Embryonic facial prominence (tissue), 1 donor: ENCODE measurements around the gene NHLRC4.

Experiments used
- DNase-seq: peaks from one replicate; pipeline ENCODE4 v3.0.0-alpha.2; 2016; ENCODE audit errors: extremely low spot score

Gene NHLRC4

DNA sequence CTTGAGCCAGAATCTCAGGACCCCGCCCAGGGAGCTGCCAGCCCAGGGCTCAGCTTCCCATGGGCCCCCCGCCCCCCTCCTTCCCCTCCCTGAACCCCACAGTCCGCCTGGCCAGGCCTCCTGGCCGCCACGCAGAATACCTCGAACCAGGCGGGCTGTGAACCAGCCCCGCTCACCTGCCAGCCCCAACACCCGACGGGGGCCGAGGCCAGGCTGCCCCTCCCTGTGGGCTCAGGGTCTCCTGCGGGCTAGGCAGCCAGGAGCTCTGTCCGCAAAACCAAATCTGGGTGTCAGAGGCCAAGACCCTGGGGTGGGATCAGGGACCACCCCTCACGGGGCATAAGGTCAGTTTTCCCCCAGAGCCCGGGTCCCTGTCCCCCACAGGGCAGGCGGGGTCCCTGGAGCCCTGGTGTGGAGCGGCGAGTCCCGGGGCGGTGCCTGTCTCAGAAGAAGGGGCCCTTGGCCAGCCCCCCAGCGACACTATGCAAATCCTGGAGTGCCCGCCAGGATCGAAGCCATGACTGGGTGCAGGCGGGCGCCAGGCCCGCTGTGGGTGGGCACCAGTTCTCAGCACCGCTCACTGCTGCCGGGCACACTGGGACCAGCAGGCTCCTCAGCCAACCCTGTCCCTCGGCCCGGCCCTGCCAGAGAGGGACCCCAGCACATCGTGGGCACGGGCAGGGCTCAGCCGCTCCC lies 13.1 kb upstream of the NHLRC4 start:
- no peak for DNase-seq

DNA sequence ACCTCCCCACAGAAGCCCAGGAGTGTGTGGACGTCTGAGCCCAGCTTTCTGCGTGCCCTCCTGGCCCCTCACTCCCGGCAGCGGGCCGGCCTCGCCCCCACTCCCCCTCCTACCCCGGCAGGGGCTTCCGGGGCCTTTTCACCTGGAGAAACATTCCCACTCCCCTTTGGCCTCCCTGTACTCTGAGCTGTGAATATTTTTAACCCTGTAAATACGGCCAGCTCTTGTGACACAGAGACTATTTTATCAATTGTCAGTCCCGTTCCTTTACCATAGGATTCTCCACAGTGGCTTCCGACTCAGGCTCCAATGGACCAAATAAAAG lies 12.5 kb upstream of the NHLRC4 start:
- no peak for DNase-seq

DNA sequence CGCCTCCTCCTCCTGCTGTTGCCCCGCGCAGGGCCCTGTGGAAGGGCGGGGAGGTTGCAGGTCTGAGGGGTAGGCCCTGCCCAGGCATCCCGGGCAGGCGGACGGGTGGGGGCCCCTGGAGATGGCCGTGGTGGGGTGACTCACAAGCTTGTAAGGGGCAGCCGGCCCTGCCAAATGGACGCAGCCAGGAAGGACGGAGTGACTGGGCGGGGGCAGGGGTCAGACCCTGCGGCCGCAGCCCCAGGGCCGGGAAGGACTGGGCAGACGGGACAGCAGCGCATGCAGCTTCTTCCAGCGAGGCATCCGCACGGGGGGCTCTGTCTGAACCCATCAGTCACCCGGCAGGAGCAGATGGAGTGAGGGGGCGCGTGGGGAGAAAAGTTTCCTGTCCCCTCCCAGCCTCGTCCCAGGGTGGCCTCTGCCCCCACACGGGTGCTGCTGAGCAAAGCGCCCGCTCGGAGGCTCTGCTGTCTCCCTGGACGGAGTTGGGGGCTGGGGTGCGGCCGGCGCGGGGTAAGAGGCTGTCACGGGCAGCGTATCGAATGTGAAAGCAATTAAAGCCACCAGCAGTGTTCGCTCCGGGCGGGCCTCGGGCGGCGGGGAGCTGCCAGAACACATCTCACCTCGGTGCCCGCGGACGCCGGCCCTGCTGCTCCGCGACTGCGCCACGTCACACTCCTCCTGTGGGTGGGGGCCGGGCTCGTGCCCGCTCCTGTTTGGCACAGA lies 12.0 kb upstream of the NHLRC4 start:
- no peak for DNase-seq

DNA sequence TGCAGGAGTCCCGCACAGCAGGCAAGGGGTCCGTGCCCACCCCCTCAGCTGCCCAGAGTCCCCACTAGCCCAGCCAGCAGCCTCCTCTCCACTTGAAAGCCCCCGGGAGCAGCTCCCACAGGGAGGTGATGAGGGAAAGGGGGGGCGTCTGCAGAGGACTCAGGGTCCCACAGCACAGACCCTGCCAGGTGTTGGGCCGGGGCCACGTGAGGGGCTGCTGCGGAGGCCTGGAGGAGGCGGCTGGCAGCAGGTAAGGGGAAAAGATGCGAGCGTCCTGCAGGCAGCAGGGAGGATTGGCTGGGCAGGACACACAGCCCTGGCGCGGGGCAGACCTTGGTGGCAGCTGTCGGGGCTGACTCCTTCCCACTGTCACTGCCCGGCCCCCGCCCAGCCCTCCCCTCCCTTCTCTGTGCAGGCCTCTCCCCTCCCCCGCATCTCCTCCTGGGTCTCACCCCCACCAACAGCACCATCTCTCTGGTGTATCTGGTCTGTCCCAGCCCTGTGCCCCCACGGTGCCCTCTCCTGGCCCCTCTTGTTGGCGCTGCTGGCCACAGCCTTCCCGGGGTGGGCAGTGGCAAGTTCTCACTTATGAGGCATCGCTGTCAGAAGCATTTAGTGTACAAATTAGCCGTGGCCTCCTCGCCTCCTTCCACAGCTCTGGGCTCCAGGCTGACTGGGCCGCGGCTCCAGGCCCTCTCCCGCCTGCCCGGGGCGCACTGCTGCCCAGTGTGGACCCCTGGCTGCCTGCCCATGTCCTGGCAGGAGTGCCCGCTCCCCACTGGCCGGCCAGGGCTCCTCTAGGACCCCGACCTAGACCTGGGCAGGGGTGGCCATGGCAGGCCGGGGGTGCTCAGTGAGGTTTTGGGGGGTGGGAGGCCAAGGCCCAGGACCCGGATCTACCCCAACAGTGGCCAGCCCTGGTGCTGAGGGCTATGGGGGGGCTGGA lies 11.0 kb upstream of the NHLRC4 start:
- no peak for DNase-seq

DNA sequence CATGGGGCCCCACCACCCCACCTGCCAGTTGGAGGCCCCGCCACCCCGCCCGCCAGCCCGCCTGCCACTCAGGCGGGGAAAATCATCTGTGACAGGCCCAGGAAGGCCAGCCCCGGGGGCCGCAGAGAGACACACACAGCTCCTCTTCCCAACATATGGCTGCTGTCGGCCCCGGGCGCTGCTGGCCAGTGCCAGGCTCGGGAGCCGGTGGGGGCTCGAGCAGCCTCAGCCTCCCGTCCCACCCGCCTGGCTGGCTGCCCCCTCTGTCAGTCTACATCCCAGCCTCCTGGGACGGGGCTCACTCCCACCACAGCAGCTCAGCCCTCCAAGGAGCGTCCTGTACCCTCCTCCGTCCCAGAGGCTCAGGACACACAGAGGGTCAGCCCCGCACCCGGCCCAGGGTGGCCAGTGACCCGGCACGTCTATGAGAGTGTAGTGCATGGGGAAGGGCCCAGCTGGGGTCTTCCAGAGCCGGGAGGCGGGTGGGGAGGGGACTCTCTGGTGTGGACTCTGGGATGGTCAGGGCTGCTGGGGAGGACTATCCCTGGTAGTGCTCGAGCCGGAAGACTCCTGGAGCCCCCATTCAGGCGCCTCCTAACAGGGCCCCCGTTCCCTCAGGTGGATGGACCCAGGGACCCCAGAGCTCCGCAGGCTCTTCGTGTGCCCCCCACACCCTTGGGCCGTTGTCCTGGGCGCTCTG lies 10.2 kb upstream of the NHLRC4 start:
- DNase-seq: no peak

DNA sequence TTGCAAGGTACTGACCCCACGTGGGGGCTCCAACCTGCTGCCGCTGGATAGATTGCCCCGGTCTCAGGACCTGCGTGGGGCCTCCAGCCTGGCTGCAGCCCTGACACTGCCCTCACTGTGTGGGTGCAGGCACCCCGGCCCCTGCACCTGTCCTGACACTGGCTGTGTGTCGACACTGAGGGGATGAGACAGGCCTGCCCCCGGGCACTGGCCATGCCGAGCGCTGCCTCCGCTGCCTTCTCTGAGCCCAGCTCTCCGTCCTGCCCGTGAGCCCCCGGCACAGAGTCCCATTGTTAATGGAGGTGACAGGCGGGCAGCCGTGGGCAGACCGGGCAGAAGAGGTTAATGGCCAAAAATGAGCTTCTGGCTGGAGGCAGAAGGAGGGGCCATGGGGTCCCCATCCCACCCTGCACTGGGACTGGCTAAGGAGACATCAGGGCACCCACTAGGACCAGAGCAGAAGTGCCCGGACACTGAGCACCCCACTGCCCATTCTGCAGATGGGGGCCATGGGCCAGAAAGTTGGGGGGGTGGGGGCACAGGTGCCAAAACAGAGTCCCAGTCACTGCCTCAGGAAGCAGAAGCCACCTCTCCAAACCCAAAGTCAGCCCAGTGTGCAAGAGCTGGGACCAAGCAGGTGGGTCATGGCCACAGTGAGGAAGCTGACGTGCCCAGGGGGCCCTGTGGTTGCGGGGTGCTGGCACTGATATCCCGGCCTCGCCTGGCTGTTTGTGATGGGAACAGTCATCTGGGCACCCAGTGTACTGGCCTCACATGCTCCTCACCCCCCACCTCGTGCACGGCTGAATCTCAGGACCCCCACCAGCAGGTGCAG lies 9.1 kb upstream of the NHLRC4 start:
- DNase-seq: no peak

DNA sequence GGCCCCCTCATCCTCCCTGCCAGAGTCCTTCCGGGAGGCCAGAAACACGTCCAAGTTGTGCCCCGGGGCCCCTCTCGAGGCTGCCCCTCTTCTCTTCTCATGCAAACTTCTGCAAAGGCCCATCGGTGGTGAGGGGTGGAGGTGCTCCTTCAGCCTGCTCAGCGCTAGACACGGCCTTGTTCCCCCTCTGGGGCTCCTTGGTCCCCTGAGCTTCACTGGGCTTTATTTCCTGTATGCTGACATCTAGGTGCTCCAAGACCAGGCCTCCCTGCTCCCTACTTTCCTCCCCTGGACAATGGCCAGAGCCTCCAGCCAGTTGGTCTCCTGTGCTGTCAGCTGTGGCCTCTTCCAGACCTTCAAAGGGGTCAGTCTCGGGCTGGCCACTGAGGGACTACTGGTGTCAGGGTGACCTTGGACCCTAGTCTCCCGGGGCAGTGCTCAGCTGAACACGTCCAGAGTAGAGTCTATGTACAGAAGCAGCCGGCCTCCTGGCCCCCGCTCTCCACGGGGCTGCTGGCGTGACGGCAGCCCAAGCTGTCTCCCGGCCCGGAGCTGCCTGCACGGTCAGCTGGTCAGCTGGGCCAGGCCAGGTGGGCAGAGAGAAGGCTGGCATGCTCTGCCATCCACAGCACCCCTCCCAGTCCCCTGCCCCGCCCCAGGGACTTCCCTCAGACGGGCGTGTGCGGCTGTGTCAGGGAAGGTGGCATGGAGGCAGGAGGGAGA lies 8.3 kb upstream of the NHLRC4 start:
- no peak for DNase-seq

DNA sequence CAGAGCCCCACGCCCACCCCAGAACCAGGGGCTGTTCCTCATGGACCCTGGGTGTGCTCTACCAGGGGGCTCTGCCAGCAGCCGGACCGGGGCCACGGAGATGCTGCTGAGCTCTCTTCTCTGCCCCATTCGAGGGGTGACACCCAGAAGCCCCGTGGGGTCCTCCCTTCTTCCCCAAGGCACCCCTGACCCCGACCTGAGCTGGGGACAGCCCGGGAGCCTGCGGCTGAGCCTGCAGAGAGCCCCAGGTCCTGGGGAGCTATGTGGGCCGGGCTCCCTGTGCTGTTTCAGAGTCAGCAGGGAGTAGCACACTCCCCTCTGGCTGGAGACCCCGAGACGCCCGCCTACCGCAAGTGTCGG lies 7.8 kb upstream of the NHLRC4 start:
- no peak for DNase-seq

DNA sequence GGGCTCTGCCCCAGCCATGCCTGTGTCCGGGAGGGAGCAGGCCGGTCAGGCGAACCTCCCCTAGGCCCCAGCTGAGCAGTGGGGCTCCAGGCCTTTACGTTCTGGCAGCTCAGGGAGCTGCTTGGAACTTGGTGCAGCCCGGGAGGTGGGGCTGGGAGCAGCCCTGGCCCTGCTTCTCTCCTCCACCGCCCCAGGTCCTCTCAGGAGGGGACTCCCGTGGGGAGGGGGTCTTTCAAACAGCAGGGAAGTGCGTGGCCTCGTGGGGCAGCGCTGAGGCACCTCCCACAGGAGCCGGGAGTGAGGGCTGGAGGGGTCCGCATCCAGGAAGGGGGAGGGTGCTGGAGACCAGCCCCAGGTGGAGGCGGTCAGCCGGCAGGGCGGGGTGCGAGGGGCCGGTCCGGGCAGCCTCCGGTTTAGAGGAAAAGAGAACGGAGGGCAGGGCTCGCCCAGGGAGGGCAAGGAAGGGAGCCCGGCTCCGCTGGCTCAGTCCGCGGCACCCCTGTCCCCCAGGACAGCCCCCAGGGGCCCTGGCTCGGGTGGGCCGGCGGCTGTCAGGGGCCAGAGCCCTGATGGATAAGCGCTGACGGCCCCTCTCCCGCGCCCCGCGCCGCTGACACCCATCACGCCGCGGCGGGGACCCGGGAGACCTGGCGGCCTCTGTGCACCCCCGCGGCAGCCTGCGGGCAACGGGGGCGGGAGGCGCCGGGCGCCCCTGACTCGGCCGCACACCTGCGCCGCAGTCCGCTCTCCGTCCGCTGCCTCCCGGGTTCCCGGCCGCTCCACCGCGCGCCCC lies 7.2 kb upstream of the NHLRC4 start:
- no peak for DNase-seq

DNA sequence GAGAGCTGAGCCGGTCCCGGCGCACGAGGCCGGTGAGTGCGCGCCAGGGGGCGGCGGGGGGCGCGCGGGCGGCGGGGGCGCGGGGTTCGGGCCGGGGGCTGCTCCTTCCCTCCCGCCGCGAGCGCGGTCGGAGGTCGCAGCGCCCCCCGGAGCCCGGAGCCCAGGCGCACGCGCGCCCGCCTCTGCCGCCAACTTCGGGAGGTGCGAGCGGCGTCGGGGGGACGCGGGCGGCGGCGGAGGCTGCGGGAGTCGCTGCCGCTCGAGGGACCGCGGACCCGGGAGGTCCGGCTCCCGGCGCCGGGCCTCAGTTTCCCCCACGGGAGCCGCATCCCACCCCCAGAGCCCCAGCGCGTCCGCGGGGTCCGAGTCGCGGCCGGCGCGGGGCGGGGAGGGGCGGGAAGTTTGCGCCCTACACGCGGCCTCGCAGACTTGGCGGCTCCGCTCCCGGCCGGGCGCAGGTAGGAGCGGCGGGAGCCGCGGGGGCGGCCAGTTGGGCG lies 6.6 kb upstream of the NHLRC4 start, which contains the start of gene PRR35:
PRR35 (plus strand) TSS at position 191 of the 497 bp plus-strand sequence. CDS start 2,901 bp downstream, outside the sequence.
- DNase-seq: no peak

DNA sequence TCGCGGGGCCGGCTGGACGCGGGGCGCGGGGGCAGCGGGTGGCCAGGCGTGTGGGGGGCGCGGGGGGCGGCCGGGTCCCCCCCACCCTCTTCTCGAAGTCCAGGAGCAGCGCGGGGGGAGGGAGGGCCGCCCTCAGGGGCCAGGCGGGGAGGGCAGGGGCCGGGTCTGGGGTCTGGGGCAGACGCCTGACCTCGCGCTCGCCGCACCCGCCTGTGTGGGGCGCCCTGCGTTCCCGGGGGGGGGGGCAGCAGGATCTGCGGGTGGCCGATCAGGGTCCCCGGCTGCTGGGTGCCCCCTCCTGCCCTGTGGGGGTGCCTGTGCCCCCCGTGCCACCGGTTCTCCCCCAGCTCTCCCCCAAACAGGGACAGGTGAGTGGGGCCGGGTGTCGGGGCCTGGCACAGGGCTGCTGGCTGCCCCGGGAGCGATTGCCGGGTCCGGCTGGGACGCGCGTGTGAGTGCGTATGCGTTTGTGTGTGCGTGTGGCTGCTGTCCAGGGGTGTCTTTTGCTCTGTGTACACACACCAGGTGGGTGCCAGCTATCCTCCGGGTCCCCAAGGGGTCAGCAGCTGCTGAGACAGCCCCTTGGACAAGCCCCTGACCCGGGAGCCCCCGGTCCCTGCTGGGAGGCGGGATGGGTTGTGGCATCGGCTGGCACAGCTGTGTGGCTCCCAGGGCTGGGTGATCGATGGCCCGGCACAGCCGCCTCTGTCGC lies 5.9 kb upstream of the NHLRC4 start:
- no peak for DNase-seq

DNA sequence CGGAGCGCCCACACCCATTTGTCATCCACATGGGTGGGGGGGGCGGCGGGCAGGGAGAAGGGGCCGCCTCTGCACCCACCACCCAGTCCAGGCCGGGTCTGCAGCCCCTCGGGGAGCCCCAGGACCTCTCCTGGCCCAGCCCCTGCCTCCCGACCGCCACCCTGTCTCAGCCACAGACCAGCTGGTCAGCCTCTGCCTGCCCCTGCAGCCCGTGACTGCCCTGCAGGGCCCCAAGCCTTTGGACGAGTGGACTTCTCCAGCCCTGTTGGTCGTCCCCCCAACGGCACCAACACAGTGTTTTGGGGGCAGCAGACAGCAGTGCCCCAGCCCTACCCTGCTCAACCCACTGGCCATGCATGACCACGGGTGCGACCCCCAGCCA lies 5.4 kb upstream of the NHLRC4 start:
- DNase-seq: no peak

DNA sequence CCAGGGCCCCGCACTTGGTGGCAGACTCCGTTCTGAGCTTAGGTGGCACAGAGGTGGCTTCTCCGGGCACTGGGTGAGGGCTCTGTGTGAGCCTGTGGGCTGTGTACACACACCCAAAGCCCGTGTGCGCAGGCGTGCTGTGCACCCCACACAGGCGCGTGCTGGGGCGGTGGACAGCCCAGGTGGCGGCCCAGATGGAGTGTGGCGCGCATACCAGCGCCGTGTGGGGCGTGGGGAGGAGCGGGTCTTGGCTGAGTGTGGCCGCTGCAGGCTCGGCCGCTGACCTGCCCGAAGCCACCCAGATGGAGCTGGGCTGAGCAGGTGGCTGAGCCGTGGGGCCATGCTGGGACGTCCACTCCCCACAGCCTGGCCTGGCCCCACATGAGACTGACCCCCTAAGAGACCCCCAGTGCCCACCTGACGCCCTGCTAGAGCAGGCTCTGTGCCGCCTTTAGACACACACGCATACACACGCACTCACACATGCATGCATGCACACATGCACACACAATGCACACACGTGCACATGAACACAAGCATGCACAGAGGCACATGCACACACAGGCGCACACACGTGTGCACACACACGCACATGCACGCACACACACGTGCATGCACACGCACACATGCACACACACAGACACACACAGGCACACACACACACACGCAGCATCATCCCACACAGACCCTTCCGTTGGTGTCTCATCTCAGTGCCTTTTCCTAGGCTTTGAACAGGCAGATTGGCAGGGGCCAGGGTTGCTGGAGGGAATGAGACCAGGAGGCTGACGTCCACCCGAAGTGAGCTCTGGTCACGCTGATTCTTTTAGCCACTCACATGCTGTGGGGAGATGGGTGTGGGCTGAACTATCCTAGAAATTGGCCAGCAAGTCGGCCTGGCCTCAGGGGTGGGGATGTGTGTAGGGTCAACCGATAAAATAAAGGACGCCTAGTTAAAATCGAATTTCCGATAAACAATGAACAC lies 4.6 kb upstream of the NHLRC4 start:
- no peak for DNase-seq

DNA sequence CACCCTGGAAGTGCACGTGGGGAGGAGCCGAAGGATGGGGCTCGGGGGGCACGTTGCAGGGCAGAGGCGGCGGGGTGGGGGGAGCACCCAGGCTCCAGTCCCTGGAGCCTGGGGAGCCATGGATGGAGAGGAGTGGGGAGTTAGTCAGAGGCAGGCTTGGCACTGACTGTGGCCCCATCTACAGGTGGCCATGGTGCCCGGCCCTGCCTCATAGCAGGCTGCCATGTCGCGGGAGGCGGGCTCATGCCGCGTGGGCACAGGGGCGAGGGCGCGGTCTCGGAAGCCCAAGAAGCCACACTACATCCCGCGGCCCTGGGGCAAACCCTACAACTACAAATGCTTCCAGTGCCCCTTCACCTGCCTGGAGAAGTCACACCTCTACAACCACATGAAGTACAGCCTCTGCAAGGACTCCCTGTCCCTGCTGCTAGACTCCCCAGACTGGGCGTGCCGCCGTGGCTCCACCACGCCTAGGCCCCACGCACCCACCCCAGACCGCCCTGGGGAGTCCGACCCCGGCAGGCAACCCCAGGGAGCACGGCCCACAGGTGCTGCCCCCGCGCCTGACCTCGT lies 3.6 kb upstream of the NHLRC4 start:
- no peak for DNase-seq

DNA sequence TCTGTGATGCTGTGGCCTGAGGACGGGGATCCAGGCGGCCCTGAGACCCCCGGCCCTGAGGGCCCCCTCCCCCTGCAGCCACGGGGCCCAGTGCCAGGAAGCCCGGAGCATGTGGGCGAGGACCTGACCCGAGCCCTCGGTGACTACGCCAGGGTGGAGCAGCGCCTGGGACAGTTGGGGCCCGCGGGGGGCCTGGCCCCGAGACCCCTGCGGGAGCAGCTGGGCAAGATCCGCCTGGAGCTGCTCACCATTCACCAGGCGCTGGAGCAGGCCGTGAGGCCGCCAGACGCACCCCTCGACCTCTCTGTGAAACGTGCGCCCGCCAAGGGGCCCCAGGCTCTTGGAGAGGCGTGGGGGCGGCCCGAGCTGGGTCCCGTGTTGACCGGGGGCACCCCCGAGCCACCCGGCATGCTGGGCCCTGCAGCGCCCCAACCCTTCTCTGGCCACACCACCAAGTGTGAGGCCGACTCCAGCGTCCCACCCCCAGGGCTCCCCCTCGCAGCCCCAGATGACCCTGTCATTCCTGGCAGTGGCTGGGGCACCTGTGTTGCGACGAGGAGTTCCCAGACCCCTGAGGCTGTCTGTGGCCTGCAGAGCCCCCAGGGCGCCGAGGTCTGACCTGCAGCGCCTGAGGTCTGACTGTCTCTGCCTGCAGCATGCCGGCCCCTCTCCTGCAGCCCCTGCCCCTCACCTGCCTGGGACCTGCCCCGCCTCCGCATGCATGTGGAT lies 2.0 kb upstream of the NHLRC4 start:
- no peak for DNase-seq
